ENCODE measurements around the gene CORIN.

The CORIN gene

GRCh38 chr4:47615385-47615784 is 222.5 kb downstream of the CORIN start:
- H3K79me2 ChIP-seq (ENCODE audit: control insufficient read depth, low read length), result no peaks in the 10 kb centered on the region
- no peaks in the 10 kb centered on the region for H3K9me3 ChIP-seq (ENCODE audit: control insufficient read depth, insufficient read depth, low read length)
- H3K27me3 ChIP-seq (ENCODE audit: control insufficient read depth, low read length), result no peaks in the 10 kb centered on the region
- no peaks in the 10 kb centered on the region for H3K4me1 ChIP-seq (ENCODE audit: control insufficient read depth, low read length)
- H3K36me3 ChIP-seq (ENCODE audit: control insufficient read depth, low read length), result no peaks in the 10 kb centered on the region
- no peaks in the 10 kb centered on the region for H4K20me1 ChIP-seq (ENCODE audit: control insufficient read depth, insufficient read depth, low read depth, low read length)
- no peaks in the 10 kb centered on the region for H3K9me2 ChIP-seq (replicated peaks; ENCODE audit: control insufficient read depth, low read length)
- no peak overlapping the region for H3K4me2 ChIP-seq (ENCODE audit: low read length)
- no peak overlapping the region for H3K4me3 ChIP-seq (ENCODE audit: low read length)
- H3K27ac ChIP-seq (ENCODE audit: low read depth, low read length), result no peak overlapping the region
- no peaks in the 10 kb centered on the region for H3F3A ChIP-seq (ENCODE audit: control insufficient read depth, insufficient read depth)
- TF ChIP-seq EZH2phosphoT487 (IDR thresholded peaks at IDR 0.05; ENCODE audit: borderline replicate concordance, low read length) (no peak), CTCF (IDR thresholded peaks at IDR 0.05; ENCODE audit: low read depth, low read length, poor library complexity, severe bottlenecking) (no peak)

- Histone ChIP-seq H3K9me3 (ENCODE audit: control insufficient read depth, insufficient read depth, low read length) (no peaks in the 10 kb centered on the region), H4K20me1 (ENCODE audit: control insufficient read depth, insufficient read depth, low read depth, low read length) (no peaks in the 10 kb centered on the region), H3K27ac (ENCODE audit: low read depth, low read length) (no peak overlapping the region), H3K4me3 (ENCODE audit: low read length) (no peak overlapping the region), H3K36me3 (ENCODE audit: control insufficient read depth, low read length) (no peaks in the 10 kb centered on the region), H3K9me2 (replicated peaks; ENCODE audit: control insufficient read depth, low read length) (no peaks in the 10 kb centered on the region), H3K4me2 (ENCODE audit: low read length) (no peak overlapping the region), H3F3A (ENCODE audit: control insufficient read depth, insufficient read depth) (no peaks in the 10 kb centered on the region), H3K79me2 (ENCODE audit: control insufficient read depth, low read length) (no peaks in the 10 kb centered on the region), H3K27me3 (ENCODE audit: control insufficient read depth, low read length) (no peaks in the 10 kb centered on the region), H3K4me1 (ENCODE audit: control insufficient read depth, low read length) (no peaks in the 10 kb centered on the region)
- TF ChIP-seq CTCF (IDR thresholded peaks at IDR 0.05; ENCODE audit: low read depth, low read length, poor library complexity, severe bottlenecking), result no peak
- TF ChIP-seq EZH2phosphoT487 (IDR thresholded peaks at IDR 0.05; ENCODE audit: borderline replicate concordance, low read length), result no peak
These were observed 225.5 kb downstream of the CORIN start for GRCh38 chr4:47612116-47613023.

GRCh38 chr4:47606482-47606881 is 231.4 kb downstream of the CORIN start:
- no peak overlapping the region for H3K4me3 ChIP-seq (ENCODE audit: low read length)
- no peaks in the 10 kb centered on the region for H3F3A ChIP-seq (ENCODE audit: control insufficient read depth, insufficient read depth)
- no peak overlapping the region for H3K4me2 ChIP-seq (ENCODE audit: low read length)
- H3K79me2 ChIP-seq (ENCODE audit: control insufficient read depth, low read length), result no peaks in the 10 kb centered on the region
- H3K27ac ChIP-seq (ENCODE audit: low read depth, low read length), result no peak overlapping the region
- no peaks in the 10 kb centered on the region for H3K9me3 ChIP-seq (ENCODE audit: control insufficient read depth, insufficient read depth, low read length)
- no peaks in the 10 kb centered on the region for H3K9me2 ChIP-seq (replicated peaks; ENCODE audit: control insufficient read depth, low read length)
- no peak for TF ChIP-seq EZH2phosphoT487 (IDR thresholded peaks at IDR 0.05; ENCODE audit: borderline replicate concordance, low read length)
- TF ChIP-seq CTCF (IDR thresholded peaks at IDR 0.05; ENCODE audit: low read depth, low read length, poor library complexity, severe bottlenecking), result no peak
- H3K36me3 ChIP-seq (ENCODE audit: control insufficient read depth, low read length), result no peaks in the 10 kb centered on the region
- H3K4me1 ChIP-seq (ENCODE audit: control insufficient read depth, low read length), result no peaks in the 10 kb centered on the region
- no peaks in the 10 kb centered on the region for H3K27me3 ChIP-seq (ENCODE audit: control insufficient read depth, low read length)
- H4K20me1 ChIP-seq (ENCODE audit: control insufficient read depth, insufficient read depth, low read depth, low read length), result no peaks in the 10 kb centered on the region
